Peyer's patch (tissue), 4 donors: ENCODE measurements around the gene NRF1.

Experiments used
- CTCF ChIP-seq, 6 experiments: fragments of 450-650 bp in 4 of 6; fragments of 200-600 bp in 2 of 6; sonication (generic) in 1 of 6; IDR thresholded peaks; one replicate each; pipeline ENCODE4 v1.5.1; 2017 to 2019; ENCODE audit warnings: antibody characterized with exemption in 6 of 6, mild to moderate bottlenecking in 3 of 6, moderate library complexity in 1 of 6
- POLR2A ChIP-seq, 2 donors: fragments of 450-650 bp; IDR thresholded peaks; one replicate each; pipeline ENCODE4 v1.5.1; 2017; ENCODE audit warnings: antibody characterized with exemption in 2 of 2, mild to moderate bottlenecking in 2 of 2, moderate library complexity in 2 of 2

DNA sequence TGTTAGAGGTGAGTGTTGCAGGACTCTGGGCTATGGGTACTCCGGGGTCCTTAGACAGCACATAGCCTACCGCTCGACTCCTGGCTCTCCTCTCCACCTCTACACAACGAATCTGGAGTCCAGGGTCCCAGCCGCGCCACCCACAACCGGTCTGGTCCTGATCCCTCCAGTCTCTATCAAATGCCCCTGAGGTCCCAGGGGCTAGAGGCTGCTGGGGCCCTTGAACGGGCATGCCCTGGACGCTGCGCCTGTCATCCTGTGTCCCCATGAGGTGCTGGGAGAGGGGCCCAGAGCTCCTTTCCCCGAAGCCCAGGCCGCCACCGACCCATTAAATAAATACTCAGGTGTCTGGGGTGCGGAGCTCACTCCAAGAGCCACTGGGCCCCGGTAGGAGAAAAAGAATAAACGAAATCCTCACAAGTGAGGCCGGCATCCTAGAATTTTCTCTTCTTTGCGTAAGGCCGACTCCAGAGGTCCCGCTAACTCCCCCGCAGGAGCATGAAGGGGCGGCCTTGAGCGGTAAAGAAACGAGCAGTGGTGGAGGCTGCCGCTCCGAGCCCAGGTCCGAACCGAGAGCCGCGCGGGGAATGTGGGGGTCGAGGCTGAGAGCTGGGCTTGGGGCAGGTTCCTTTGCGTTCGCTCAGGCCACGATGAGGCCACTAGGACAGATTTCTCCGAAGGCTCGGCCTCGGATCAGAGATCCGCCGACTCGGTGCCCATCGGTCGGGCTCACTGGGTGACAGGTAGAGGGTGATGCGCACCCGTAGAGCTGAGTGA lies 166.7 kb downstream of the NRF1 start:
- TF ChIP-seq CTCF (IDR thresholded peaks at IDR 0.05), result no peak
- TF ChIP-seq POLR2A (IDR thresholded peaks at IDR 0.05), result no peak
